ENCODE measurements around the gene BANF2. TPM values are rescaled to one million over a fixed set of nuclear protein-coding genes. Genes with fewer than 3 reads are reported as not detected.

The BANF2 gene
- total RNA-seq, 1 donor, result not detected

GRCh38 chr20:17674722-17675518 lies 24.8 kb upstream of the BANF2 start:
- Histone ChIP-seq H3K4me3 (ENCODE audit: low read length) (no peak overlapping the region), H3K27me3 (ENCODE audit: insufficient read depth, low read length) (no peaks in the 10 kb centered on the region), H3K9me3 (ENCODE audit: low read depth, low read length) (no peaks in the 10 kb centered on the region), H3K4me1 (ENCODE audit: insufficient read depth, low read length) (peaks cover 38% of the 10 kb centered on the region)

- H3K27me3 ChIP-seq (ENCODE audit: insufficient read depth, low read length), result no peaks in the 10 kb centered on the region
- no peaks in the 10 kb centered on the region for H3K9me3 ChIP-seq (ENCODE audit: low read depth, low read length)
- H3K4me3 ChIP-seq (ENCODE audit: low read length), result no peak overlapping the region
- peaks cover 42% of the 10 kb centered on the region for H3K4me1 ChIP-seq (ENCODE audit: insufficient read depth, low read length)
These were observed 24.0 kb upstream of the BANF2 start for GRCh38 chr20:17675519-17676377.

GRCh38 chr20:17676378-17676759 lies 23.4 kb upstream of the BANF2 start:
- H3K27me3 ChIP-seq (ENCODE audit: insufficient read depth, low read length), result no peaks in the 10 kb centered on the region
- no peaks in the 10 kb centered on the region for H3K9me3 ChIP-seq (ENCODE audit: low read depth, low read length)
- H3K4me3 ChIP-seq (ENCODE audit: low read length), result no peak overlapping the region
- peaks cover 39% of the 10 kb centered on the region for H3K4me1 ChIP-seq (ENCODE audit: insufficient read depth, low read length)

GRCh38 chr20:17676942-17677341 lies 22.8 kb upstream of the BANF2 start:
- H3K27me3 ChIP-seq (ENCODE audit: insufficient read depth, low read length), result no peaks in the 10 kb centered on the region
- peaks cover 33% of the 10 kb centered on the region for H3K4me1 ChIP-seq (ENCODE audit: insufficient read depth, low read length)
- H3K9me3 ChIP-seq (ENCODE audit: low read depth, low read length), result no peaks in the 10 kb centered on the region
- H3K4me3 ChIP-seq (ENCODE audit: low read length), result no peak overlapping the region

GRCh38 chr20:17678295-17678694 lies 21.5 kb upstream of the BANF2 start:
- H3K4me3 ChIP-seq (ENCODE audit: low read length), result no peak overlapping the region
- H3K9me3 ChIP-seq (ENCODE audit: low read depth, low read length), result no peaks in the 10 kb centered on the region
- H3K27me3 ChIP-seq (ENCODE audit: insufficient read depth, low read length), result no peaks in the 10 kb centered on the region
- H3K4me1 ChIP-seq (ENCODE audit: insufficient read depth, low read length), result peaks cover 27% of the 10 kb centered on the region

- H3K9me3 ChIP-seq (ENCODE audit: low read depth, low read length), result no peaks in the 10 kb centered on the region
- no peak overlapping the region for H3K4me3 ChIP-seq (ENCODE audit: low read length)
- H3K27me3 ChIP-seq (ENCODE audit: insufficient read depth, low read length), result no peaks in the 10 kb centered on the region
- H3K4me1 ChIP-seq (ENCODE audit: insufficient read depth, low read length), result peaks cover 27% of the 10 kb centered on the region
These were observed 20.9 kb upstream of the BANF2 start for GRCh38 chr20:17678886-17679285.

GRCh38 chr20:17679941-17680835 lies 19.6 kb upstream of the BANF2 start:
- Histone ChIP-seq H3K4me3 (ENCODE audit: low read length) (peak overlapping the region; percentile 69), H3K4me1 (ENCODE audit: insufficient read depth, low read length) (peaks cover 27% of the 10 kb centered on the region), H3K27me3 (ENCODE audit: insufficient read depth, low read length) (no peaks in the 10 kb centered on the region), H3K9me3 (ENCODE audit: low read depth, low read length) (no peaks in the 10 kb centered on the region)

- H3K4me3 ChIP-seq (ENCODE audit: low read length), result peak overlapping the region; percentile 69
- peaks cover 3% of the 10 kb centered on the region for H3K27me3 ChIP-seq (ENCODE audit: insufficient read depth, low read length)
- H3K4me1 ChIP-seq (ENCODE audit: insufficient read depth, low read length), result peaks cover 27% of the 10 kb centered on the region
- H3K9me3 ChIP-seq (ENCODE audit: low read depth, low read length), result no peaks in the 10 kb centered on the region
These were observed 18.7 kb upstream of the BANF2 start for GRCh38 chr20:17680836-17681725.

GRCh38 chr20:17681726-17682102 lies 18.1 kb upstream of the BANF2 start:
- Histone ChIP-seq H3K9me3 (ENCODE audit: low read depth, low read length) (no peaks in the 10 kb centered on the region), H3K27me3 (ENCODE audit: insufficient read depth, low read length) (peaks cover 6% of the 10 kb centered on the region), H3K4me1 (ENCODE audit: insufficient read depth, low read length) (peaks cover 27% of the 10 kb centered on the region), H3K4me3 (ENCODE audit: low read length) (peak overlapping the region; percentile 69)

GRCh38 chr20:17682103-17682888 lies 17.5 kb upstream of the BANF2 start, which contains the start of gene RRBP1:
TSS of gene RRBP1 (minus strand) at chr20:17682242. CDS start at chr20:17660507, 21,735 bp downstream.
- no peaks in the 10 kb centered on the region for H3K9me3 ChIP-seq (ENCODE audit: low read depth, low read length)
- H3K27me3 ChIP-seq (ENCODE audit: insufficient read depth, low read length), result peaks cover 6% of the 10 kb centered on the region
- peaks cover 27% of the 10 kb centered on the region for H3K4me1 ChIP-seq (ENCODE audit: insufficient read depth, low read length)
- peak within 1 kb of the TSS; percentile 69 for H3K4me3 ChIP-seq (ENCODE audit: low read length)

- Histone ChIP-seq H3K27me3 (ENCODE audit: insufficient read depth, low read length) (peaks cover 8% of the 10 kb centered on the region), H3K4me1 (ENCODE audit: insufficient read depth, low read length) (peaks cover 27% of the 10 kb centered on the region), H3K9me3 (ENCODE audit: low read depth, low read length) (no peaks in the 10 kb centered on the region), H3K4me3 (ENCODE audit: low read length) (peak overlapping the region; percentile 69)
These were observed 16.9 kb upstream of the BANF2 start for GRCh38 chr20:17682889-17683198.

- Histone ChIP-seq H3K4me3 (ENCODE audit: low read length) (no peak overlapping the region), H3K27me3 (ENCODE audit: insufficient read depth, low read length) (peaks cover 8% of the 10 kb centered on the region), H3K9me3 (ENCODE audit: low read depth, low read length) (no peaks in the 10 kb centered on the region), H3K4me1 (ENCODE audit: insufficient read depth, low read length) (peaks cover 27% of the 10 kb centered on the region)
These were observed 16.3 kb upstream of the BANF2 start for GRCh38 chr20:17683218-17684076.

All from mononuclear cell (primary cell).